Fibroblast of lung (primary cell): Measurements from ENCODE around the gene FBXL17. TPM values are rescaled to one million over a fixed set of nuclear protein-coding genes. Genes with fewer than 3 reads are reported as not detected.
A peak's percentile ranks its signal among the peaks of the same experiment; 100 is the strongest.

Source experiments
- DNase-seq, 2 donors: peaks; one replicate each; pipeline versions ENCODE4 v3.0.0 to v3.0.0-alpha.2; 2010; ENCODE audit warnings: low read depth in 2 of 2
- H2AFZ ChIP-seq: 2 replicates; pipeline ENCODE4 v1.5.1; 2012; ENCODE audit warnings: low read length, control low read depth, inconsistent platforms
- H3K27ac ChIP-seq: 2 replicates; pipeline ENCODE4 v1.5.1; 2011; ENCODE audit warnings: low read length, control low read depth; ENCODE audit not compliant: insufficient read depth
- H3K27me3 ChIP-seq: 2 replicates; pipeline ENCODE4 v1.5.1; 2011; ENCODE audit warnings: mild to moderate bottlenecking, low read length; ENCODE audit not compliant: control insufficient read depth, insufficient read depth
- H3K36me3 ChIP-seq: 2 replicates; pipeline ENCODE4 v1.5.1; 2011; ENCODE audit warnings: low read length; ENCODE audit not compliant: control insufficient read depth, insufficient read depth
- H3K4me1 ChIP-seq: 2 replicates; pipeline ENCODE4 v1.5.1; 2011; ENCODE audit warnings: low read length; ENCODE audit not compliant: control insufficient read depth, insufficient read depth; ENCODE audit errors: extremely low read depth
- H3K4me2 ChIP-seq: 2 replicates; pipeline ENCODE4 v1.5.1; 2011; ENCODE audit warnings: low read length, control low read depth; ENCODE audit not compliant: insufficient read depth; ENCODE audit errors: extremely low read depth
- H3K4me3 ChIP-seq, 4 experiments: fragments of 200-600 bp in 1 of 4; sonication (generic) in 1 of 4; replicated peaks in 1 of 4; 2 replicates each; pipeline ENCODE4 v1.5.1; 2011 to 2016; ENCODE audit warnings: low read length in 4 of 4, low read depth in 3 of 4, mild to moderate bottlenecking in 3 of 4, control low read depth in 2 of 4, inconsistent platforms in 1 of 4, mixed read lengths in 1 of 4; ENCODE audit not compliant: insufficient read depth in 1 of 4; ENCODE audit errors: control extremely low read depth in 1 of 4
- H3K79me2 ChIP-seq: 2 replicates; pipeline ENCODE4 v1.5.1; 2012; ENCODE audit warnings: mild to moderate bottlenecking, low read length, inconsistent platforms; ENCODE audit not compliant: control insufficient read depth, insufficient read depth
- H3K9ac ChIP-seq: 2 replicates; pipeline ENCODE4 v1.5.1; 2011; ENCODE audit warnings: mild to moderate bottlenecking, low read length, control low read depth; ENCODE audit not compliant: insufficient read depth
- H3K9me3 ChIP-seq: 2 replicates; pipeline ENCODE4 v1.5.1; 2012; ENCODE audit warnings: low read depth, low read length; ENCODE audit not compliant: control insufficient read depth, insufficient read depth
- H4K20me1 ChIP-seq: 2 replicates; pipeline ENCODE4 v1.5.1; 2011; ENCODE audit warnings: low read length; ENCODE audit not compliant: control insufficient read depth, insufficient read depth; ENCODE audit errors: extremely low read depth
- EZH2 ChIP-seq: IDR thresholded peaks from 2 replicates; pipeline ENCODE4 v1.5.1; 2012; ENCODE audit warnings: low read length, control low read depth, mild to moderate bottlenecking; ENCODE audit errors: missing control alignments
- polyA plus RNA-seq, 2 donors: library from polyadenylated mRNA; depleted of rRNA in 1 of 2; stranded (reverse) in 1 of 2; unstranded in 1 of 2; fragments of >200 nt; gene quantifications; 2 replicates each; pipeline ENCODE4 v1.2.1, GENCODE V29; 2011 to 2012; ENCODE audit warnings: missing spikeins in 1 of 2
- total RNA-seq: library from RNA; depleted of rRNA; stranded (reverse); fragments of >200 nt; gene quantifications from 2 replicates; pipeline ENCODE4 v1.2.1, GENCODE V29; 2014
- TF ChIP-seq, protein P1 (sequence below), 2 donors: IDR thresholded peaks in 1 of 2; conservative IDR thresholded peaks in 1 of 2; 1 replicate in 1 of 2; 2 replicates in 1 of 2; pipeline ENCODE4 v1.5.1; 2011 to 2012; ENCODE audit warnings: low read length in 2 of 2, control low read depth in 1 of 2, inconsistent platforms in 1 of 2, low read depth in 1 of 2, mild to moderate bottlenecking in 1 of 2

The FBXL17 gene
- total and polyA plus RNA-seq, 2 donors (not counting 1 experiment from before 2014, with no cell fraction given), result 7.1 to 8.3 TPM

DNA sequence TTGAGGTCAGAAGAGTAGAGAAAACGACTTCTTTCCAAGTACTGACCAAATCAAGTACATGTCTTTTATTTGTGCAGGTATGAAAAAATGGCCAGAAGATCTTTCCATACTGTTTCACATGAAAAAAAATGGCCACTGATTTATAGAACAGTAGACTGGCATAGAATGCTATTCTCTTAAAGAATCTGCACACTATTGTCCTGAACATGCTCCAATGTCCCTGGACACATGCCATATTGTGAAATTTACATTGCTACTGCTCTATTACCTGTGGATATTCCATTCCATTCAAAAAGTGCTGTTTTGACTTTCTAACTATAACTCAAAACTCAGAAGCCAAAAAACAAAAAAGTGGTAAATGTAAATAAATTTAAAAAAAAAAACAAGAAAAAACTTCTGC is 60.6 kb downstream of the FBXL17 start:
- no peak overlapping the region for H2AFZ ChIP-seq
- no peaks in the 10 kb centered on the region for H3K79me2 ChIP-seq
- H3K27ac ChIP-seq, result no peak overlapping the region
- no peak overlapping the region for H3K4me3 ChIP-seq
- no peaks in the 10 kb centered on the region for H3K27me3 ChIP-seq
- H3K4me1 ChIP-seq, result no peaks in the 10 kb centered on the region
- no peaks in the 10 kb centered on the region for H3K9me3 ChIP-seq
- H3K9ac ChIP-seq, result no peak overlapping the region
- TF ChIP-seq, protein P1, sequence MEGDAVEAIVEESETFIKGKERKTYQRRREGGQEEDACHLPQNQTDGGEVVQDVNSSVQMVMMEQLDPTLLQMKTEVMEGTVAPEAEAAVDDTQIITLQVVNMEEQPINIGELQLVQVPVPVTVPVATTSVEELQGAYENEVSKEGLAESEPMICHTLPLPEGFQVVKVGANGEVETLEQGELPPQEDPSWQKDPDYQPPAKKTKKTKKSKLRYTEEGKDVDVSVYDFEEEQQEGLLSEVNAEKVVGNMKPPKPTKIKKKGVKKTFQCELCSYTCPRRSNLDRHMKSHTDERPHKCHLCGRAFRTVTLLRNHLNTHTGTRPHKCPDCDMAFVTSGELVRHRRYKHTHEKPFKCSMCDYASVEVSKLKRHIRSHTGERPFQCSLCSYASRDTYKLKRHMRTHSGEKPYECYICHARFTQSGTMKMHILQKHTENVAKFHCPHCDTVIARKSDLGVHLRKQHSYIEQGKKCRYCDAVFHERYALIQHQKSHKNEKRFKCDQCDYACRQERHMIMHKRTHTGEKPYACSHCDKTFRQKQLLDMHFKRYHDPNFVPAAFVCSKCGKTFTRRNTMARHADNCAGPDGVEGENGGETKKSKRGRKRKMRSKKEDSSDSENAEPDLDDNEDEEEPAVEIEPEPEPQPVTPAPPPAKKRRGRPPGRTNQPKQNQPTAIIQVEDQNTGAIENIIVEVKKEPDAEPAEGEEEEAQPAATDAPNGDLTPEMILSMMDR (conservative IDR thresholded peaks at IDR 0.05 in 1 of 2, IDR thresholded peaks at IDR 0.05 in 1 of 2; ENCODE audit: low read depth in 1 of 2, low read length in 2 of 2), result no peak
- no peak for TF ChIP-seq EZH2
- DNase-seq, result peak in 1 of 2 donors; percentile 31
- no peaks in the 10 kb centered on the region for H4K20me1 ChIP-seq
- no peaks in the 10 kb centered on the region for H3K36me3 ChIP-seq
- H3K4me2 ChIP-seq, result no peak overlapping the region

DNA sequence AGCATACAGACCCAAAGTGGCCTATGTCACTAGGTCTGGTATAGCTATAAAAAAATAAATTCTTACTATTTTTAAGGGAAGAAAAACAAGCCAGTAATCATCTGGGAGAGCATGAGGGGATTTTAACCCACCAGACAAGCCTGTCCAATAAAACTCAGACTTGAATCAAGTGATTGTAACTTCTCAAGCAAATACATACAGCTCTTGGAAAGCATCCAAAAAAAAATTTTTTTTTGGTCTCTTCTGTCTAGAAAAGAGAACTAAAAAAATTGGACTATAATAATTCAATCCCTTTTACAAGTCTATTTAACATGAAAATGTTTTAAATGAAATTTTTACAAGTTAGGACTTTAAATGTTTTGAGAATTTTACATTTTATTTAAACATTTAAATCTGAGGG is 61.7 kb downstream of the FBXL17 start:
- no peaks in the 10 kb centered on the region for H4K20me1 ChIP-seq
- no peaks in the 10 kb centered on the region for H3K36me3 ChIP-seq
- no peak overlapping the region for H2AFZ ChIP-seq
- TF ChIP-seq EZH2, result no peak
- TF ChIP-seq, protein P1 (conservative IDR thresholded peaks at IDR 0.05 in 1 of 2, IDR thresholded peaks at IDR 0.05 in 1 of 2; ENCODE audit: low read depth in 1 of 2, low read length in 2 of 2), result no peak
- no peaks in the 10 kb centered on the region for H3K9me3 ChIP-seq
- no peak overlapping the region for H3K4me2 ChIP-seq
- H3K79me2 ChIP-seq, result no peaks in the 10 kb centered on the region
- H3K9ac ChIP-seq, result no peak overlapping the region
- H3K4me1 ChIP-seq, result no peaks in the 10 kb centered on the region
- no peak for DNase-seq
- H3K27me3 ChIP-seq, result no peaks in the 10 kb centered on the region
- no peak overlapping the region for H3K4me3 ChIP-seq
- H3K27ac ChIP-seq, result no peak overlapping the region

DNA sequence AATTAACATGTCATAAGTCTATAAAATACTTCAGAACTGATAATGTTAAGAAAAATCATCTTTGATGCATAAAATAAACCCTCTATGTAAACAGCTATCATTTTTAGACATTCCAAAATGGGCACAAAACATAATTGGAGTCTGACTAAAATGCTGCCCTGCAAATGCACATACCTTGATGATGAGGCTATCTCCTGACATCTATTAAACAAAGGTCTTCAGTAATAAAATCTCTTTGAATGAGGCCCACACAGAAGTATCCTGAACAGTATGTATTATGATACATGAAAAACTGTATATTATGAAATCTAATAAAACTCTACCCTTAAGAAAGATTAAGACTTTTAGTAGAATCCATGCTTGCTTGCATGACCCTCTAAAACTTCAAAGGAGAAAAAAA is 66.1 kb downstream of the FBXL17 start:
- H3K27me3 ChIP-seq, result no peaks in the 10 kb centered on the region
- H3K9ac ChIP-seq, result no peak overlapping the region
- H4K20me1 ChIP-seq, result no peaks in the 10 kb centered on the region
- no peak overlapping the region for H2AFZ ChIP-seq
- H3K36me3 ChIP-seq, result no peaks in the 10 kb centered on the region
- no peak overlapping the region for H3K4me2 ChIP-seq
- peak in 1 of 2 donors; percentile 21 for DNase-seq
- H3K4me1 ChIP-seq, result no peaks in the 10 kb centered on the region
- no peak overlapping the region for H3K4me3 ChIP-seq
- no peaks in the 10 kb centered on the region for H3K79me2 ChIP-seq
- TF ChIP-seq, protein P1 (conservative IDR thresholded peaks at IDR 0.05 in 1 of 2, IDR thresholded peaks at IDR 0.05 in 1 of 2; ENCODE audit: low read depth in 1 of 2, low read length in 2 of 2), result no peak
- no peak for TF ChIP-seq EZH2
- H3K9me3 ChIP-seq, result no peaks in the 10 kb centered on the region
- no peak overlapping the region for H3K27ac ChIP-seq
